ENCODE measurements around the gene ADCY5. TPM values are rescaled to one million over a fixed set of nuclear protein-coding genes. Genes with fewer than 3 reads are reported as not detected.

ADCY5 gene
- polyA plus RNA-seq, 2 donors = 4.4 to 5.0 TPM

GRCh38 chr3:123447749-123448517 is 957 bp downstream of the ADCY5 start:
- Histone ChIP-seq H3K4me1 (ENCODE audit: control insufficient read depth in 2 of 2, insufficient read depth in 2 of 2, low read length in 1 of 2) (peaks cover 0 to 8% of the 10 kb centered on the region in 2 donors), H3K4me3 (ENCODE audit: low read depth in 1 of 2, low read length in 2 of 2) (peak overlapping the region; percentile 57 to 62), H3K27me3 (ENCODE audit: control insufficient read depth in 1 of 2, insufficient read depth in 2 of 2, low read length in 2 of 2) (peaks cover 0 to 9% of the 10 kb centered on the region in 2 donors), H3K36me3 (ENCODE audit: control insufficient read depth in 2 of 2, insufficient read depth in 2 of 2, low read length in 1 of 2) (no peaks in the 10 kb centered on the region), H3K27ac (ENCODE audit: low read depth in 2 of 2, low read length in 1 of 2) (peak overlapping the region; percentile 62 to 72), H3K9me3 (ENCODE audit: control insufficient read depth in 2 of 2, insufficient read depth in 1 of 2, low read depth in 1 of 2, low read length in 1 of 2) (no peaks in the 10 kb centered on the region)
- 18 to 19% methylated on average over 85 to 110 of the region's 110 CpGs for WGBS, 2 donors

GRCh38 chr3:123447416-123447748 is 1.5 kb downstream of the ADCY5 start:
- peak overlapping the region; percentile 30 to 58 for H3K27ac ChIP-seq (ENCODE audit: low read depth in 2 of 2, low read length in 1 of 2)
- peak overlapping the region; percentile 34 to 57 for H3K4me3 ChIP-seq (ENCODE audit: low read depth in 1 of 2, low read length in 2 of 2)
- H3K9me3 ChIP-seq (ENCODE audit: control insufficient read depth in 2 of 2, insufficient read depth in 1 of 2, low read depth in 1 of 2, low read length in 1 of 2) = no peaks in the 10 kb centered on the region
- 82 to 90% methylated on average over 21 to 27 of the region's 27 CpGs for WGBS, 2 donors
- peaks cover 0 to 8% of the 10 kb centered on the region in 2 donors for H3K4me1 ChIP-seq (ENCODE audit: control insufficient read depth in 2 of 2, insufficient read depth in 2 of 2, low read length in 1 of 2)
- peaks cover 0 to 9% of the 10 kb centered on the region in 2 donors for H3K27me3 ChIP-seq (ENCODE audit: control insufficient read depth in 1 of 2, insufficient read depth in 2 of 2, low read length in 2 of 2)
- H3K36me3 ChIP-seq (ENCODE audit: control insufficient read depth in 2 of 2, insufficient read depth in 2 of 2, low read length in 1 of 2) = no peaks in the 10 kb centered on the region

GRCh38 chr3:123446610-123447109 is 2.2 kb downstream of the ADCY5 start:
- peak overlapping the region; percentile 24 to 56 for H3K27ac ChIP-seq (ENCODE audit: low read depth in 2 of 2, low read length in 1 of 2)
- no peaks in the 10 kb centered on the region for H3K9me3 ChIP-seq (ENCODE audit: control insufficient read depth in 2 of 2, insufficient read depth in 1 of 2, low read depth in 1 of 2, low read length in 1 of 2)
- no peaks in the 10 kb centered on the region for H3K36me3 ChIP-seq (ENCODE audit: control insufficient read depth in 2 of 2, insufficient read depth in 2 of 2, low read length in 1 of 2)
- peaks cover 0 to 8% of the 10 kb centered on the region in 2 donors for H3K4me1 ChIP-seq (ENCODE audit: control insufficient read depth in 2 of 2, insufficient read depth in 2 of 2, low read length in 1 of 2)
- peak overlapping the region in 1 of 2 donors; percentile 57 for H3K4me3 ChIP-seq (ENCODE audit: low read depth in 1 of 2, low read length in 2 of 2)
- peaks cover 0 to 9% of the 10 kb centered on the region in 2 donors for H3K27me3 ChIP-seq (ENCODE audit: control insufficient read depth in 1 of 2, insufficient read depth in 2 of 2, low read length in 2 of 2)
- WGBS, 2 donors = 78 to 88% methylated on average over 6 of the region's 6 CpGs

GRCh38 chr3:123446210-123446609 is 2.7 kb downstream of the ADCY5 start:
- peaks cover 0 to 9% of the 10 kb centered on the region in 2 donors for H3K27me3 ChIP-seq (ENCODE audit: control insufficient read depth in 1 of 2, insufficient read depth in 2 of 2, low read length in 2 of 2)
- H3K27ac ChIP-seq (ENCODE audit: low read depth in 2 of 2, low read length in 1 of 2) = peak overlapping the region; percentile 24 to 26
- H3K36me3 ChIP-seq (ENCODE audit: control insufficient read depth in 2 of 2, insufficient read depth in 2 of 2, low read length in 1 of 2) = no peaks in the 10 kb centered on the region
- H3K9me3 ChIP-seq (ENCODE audit: control insufficient read depth in 2 of 2, insufficient read depth in 1 of 2, low read depth in 1 of 2, low read length in 1 of 2) = no peaks in the 10 kb centered on the region
- 70 to 76% methylated on average over 2 of the region's 2 CpGs for WGBS, 2 donors
- H3K4me3 ChIP-seq (ENCODE audit: low read depth in 1 of 2, low read length in 2 of 2) = peak overlapping the region; percentile 9 to 57
- H3K4me1 ChIP-seq (ENCODE audit: control insufficient read depth in 2 of 2, insufficient read depth in 2 of 2, low read length in 1 of 2) = peaks cover 0 to 8% of the 10 kb centered on the region in 2 donors

- Histone ChIP-seq H3K4me3 (ENCODE audit: low read depth in 1 of 2, low read length in 2 of 2) (no peak overlapping the region), H3K36me3 (ENCODE audit: control insufficient read depth in 2 of 2, insufficient read depth in 2 of 2, low read length in 1 of 2) (no peaks in the 10 kb centered on the region), H3K4me1 (ENCODE audit: control insufficient read depth in 2 of 2, insufficient read depth in 2 of 2, low read length in 1 of 2) (peaks cover 0 to 8% of the 10 kb centered on the region in 2 donors), H3K27ac (ENCODE audit: low read depth in 2 of 2, low read length in 1 of 2) (peak overlapping the region; percentile 24 to 26), H3K27me3 (ENCODE audit: control insufficient read depth in 1 of 2, insufficient read depth in 2 of 2, low read length in 2 of 2) (peaks cover 0 to 9% of the 10 kb centered on the region in 2 donors), H3K9me3 (ENCODE audit: control insufficient read depth in 2 of 2, insufficient read depth in 1 of 2, low read depth in 1 of 2, low read length in 1 of 2) (no peaks in the 10 kb centered on the region)
- 42 to 55% methylated on average over 2 of the region's 2 CpGs for WGBS, 2 donors
Measured at GRCh38 chr3:123445702-123446101, 3.2 kb downstream of the ADCY5 start.

GRCh38 chr3:123444744-123445143 is 4.1 kb downstream of the ADCY5 start:
- Histone ChIP-seq H3K4me1 (ENCODE audit: control insufficient read depth in 2 of 2, insufficient read depth in 2 of 2, low read length in 1 of 2) (peaks cover 0 to 7% of the 10 kb centered on the region in 2 donors), H3K9me3 (ENCODE audit: control insufficient read depth in 2 of 2, insufficient read depth in 1 of 2, low read depth in 1 of 2, low read length in 1 of 2) (no peaks in the 10 kb centered on the region), H3K27ac (ENCODE audit: low read depth in 2 of 2, low read length in 1 of 2) (peak overlapping the region in 1 of 2 donors; percentile 35), H3K4me3 (ENCODE audit: low read depth in 1 of 2, low read length in 2 of 2) (no peak overlapping the region), H3K27me3 (ENCODE audit: control insufficient read depth in 1 of 2, insufficient read depth in 2 of 2, low read length in 2 of 2) (peaks cover 0 to 4% of the 10 kb centered on the region in 2 donors), H3K36me3 (ENCODE audit: control insufficient read depth in 2 of 2, insufficient read depth in 2 of 2, low read length in 1 of 2) (no peaks in the 10 kb centered on the region)
- WGBS, 2 donors = 63 to 76% methylated on average over 1 of the region's 1 CpG

- H3K4me3 ChIP-seq (ENCODE audit: low read depth in 1 of 2, low read length in 2 of 2) = no peak overlapping the region
- no peaks in the 10 kb centered on the region for H3K27me3 ChIP-seq (ENCODE audit: control insufficient read depth in 1 of 2, insufficient read depth in 2 of 2, low read length in 2 of 2)
- 66 to 68% methylated on average over 6 of the region's 6 CpGs for WGBS, 2 donors
- peaks cover 0 to 7% of the 10 kb centered on the region in 2 donors for H3K4me1 ChIP-seq (ENCODE audit: control insufficient read depth in 2 of 2, insufficient read depth in 2 of 2, low read length in 1 of 2)
- no peaks in the 10 kb centered on the region for H3K36me3 ChIP-seq (ENCODE audit: control insufficient read depth in 2 of 2, insufficient read depth in 2 of 2, low read length in 1 of 2)
- H3K27ac ChIP-seq (ENCODE audit: low read depth in 2 of 2, low read length in 1 of 2) = peak overlapping the region; percentile 35 to 38
- H3K9me3 ChIP-seq (ENCODE audit: control insufficient read depth in 2 of 2, insufficient read depth in 1 of 2, low read depth in 1 of 2, low read length in 1 of 2) = no peaks in the 10 kb centered on the region
Measured at GRCh38 chr3:123444023-123444422, 4.9 kb downstream of the ADCY5 start.

GRCh38 chr3:123442908-123443307 is 6.0 kb downstream of the ADCY5 start:
- Histone ChIP-seq H3K27ac (ENCODE audit: low read depth in 2 of 2, low read length in 1 of 2) (peak overlapping the region in 1 of 2 donors; percentile 52), H3K4me1 (ENCODE audit: control insufficient read depth in 2 of 2, insufficient read depth in 2 of 2, low read length in 1 of 2) (peaks cover 0 to 1% of the 10 kb centered on the region in 2 donors), H3K9me3 (ENCODE audit: control insufficient read depth in 2 of 2, insufficient read depth in 1 of 2, low read depth in 1 of 2, low read length in 1 of 2) (no peaks in the 10 kb centered on the region), H3K27me3 (ENCODE audit: control insufficient read depth in 1 of 2, insufficient read depth in 2 of 2, low read length in 2 of 2) (no peaks in the 10 kb centered on the region), H3K36me3 (ENCODE audit: control insufficient read depth in 2 of 2, insufficient read depth in 2 of 2, low read length in 1 of 2) (no peaks in the 10 kb centered on the region), H3K4me3 (ENCODE audit: low read depth in 1 of 2, low read length in 2 of 2) (no peak overlapping the region)
- 80 to 85% methylated on average over 7 of the region's 7 CpGs for WGBS, 2 donors

- Histone ChIP-seq H3K27ac (ENCODE audit: low read depth in 2 of 2, low read length in 1 of 2) (peak overlapping the region in 1 of 2 donors; percentile 40), H3K4me3 (ENCODE audit: low read depth in 1 of 2, low read length in 2 of 2) (no peak overlapping the region)
- 84 to 88% methylated on average over 9 of the region's 9 CpGs for WGBS, 2 donors
Measured at GRCh38 chr3:123442125-123442524, 6.8 kb downstream of the ADCY5 start.

More at GRCh38 chr3:123442125-123442524, 6.8 kb downstream of the ADCY5 start:
- Histone ChIP-seq H3K9me3 (ENCODE audit: control insufficient read depth in 2 of 2, insufficient read depth in 1 of 2, low read depth in 1 of 2, low read length in 1 of 2) (no peaks in the 10 kb centered on the region), H3K36me3 (ENCODE audit: control insufficient read depth in 2 of 2, insufficient read depth in 2 of 2, low read length in 1 of 2) (no peaks in the 10 kb centered on the region), H3K27me3 (ENCODE audit: control insufficient read depth in 1 of 2, insufficient read depth in 2 of 2, low read length in 2 of 2) (no peaks in the 10 kb centered on the region), H3K4me1 (ENCODE audit: control insufficient read depth in 2 of 2, insufficient read depth in 2 of 2, low read length in 1 of 2) (peaks cover 0 to 1% of the 10 kb centered on the region in 2 donors)

Data from esophagus (tissue), 2 donors.